GM23338 (cell line): ENCODE results near the gene KCNQ5. TPM values are rescaled to one million over a fixed set of nuclear protein-coding genes. Genes with fewer than 3 reads are reported as not detected.

ENCODE experiments used
- ATAC-seq: fragments of 200-7000 bp; cut with Tn5 transposase; 3 replicates; pipeline ENCODE4 v1.9.1; 2020
- DNase-seq: peaks from one replicate; pipeline ENCODE4 v3.0.0-alpha.2; 2015; ENCODE audit warnings: low spot score
- H2AFZ ChIP-seq: fragments of 200-600 bp; sonication (generic); 2 replicates; pipeline ENCODE4 v1.8.0; 2016; ENCODE audit warnings: antibody characterized with exemption, mild to moderate bottlenecking, moderate library complexity
- H3F3A ChIP-seq: fragments of 200-600 bp; sonication (generic); replicated peaks from 2 replicates; pipeline ENCODE4 v1.8.0; 2017; ENCODE audit warnings: antibody characterized with exemption, mixed run types, low read depth
- H3K27ac ChIP-seq: fragments of 200-600 bp; sonication (generic); 2 replicates; pipeline ENCODE4 v1.6.1; 2016; ENCODE audit warnings: low read depth
- H3K27me3 ChIP-seq: fragments of 200-600 bp; sonication (generic); 2 replicates; pipeline ENCODE4 v1.8.0; 2016; ENCODE audit warnings: mild to moderate bottlenecking, mixed run types, moderate library complexity; ENCODE audit not compliant: insufficient read depth
- H3K36me3 ChIP-seq: fragments of 200-600 bp; sonication (generic); 2 replicates; pipeline ENCODE4 v1.8.0; 2016; ENCODE audit warnings: mild to moderate bottlenecking; ENCODE audit not compliant: insufficient read depth
- H3K4me1 ChIP-seq: fragments of 200-600 bp; sonication (generic); 2 replicates; pipeline ENCODE4 v1.8.0; 2016; ENCODE audit warnings: mild to moderate bottlenecking, moderate library complexity; ENCODE audit not compliant: insufficient read depth
- H3K4me2 ChIP-seq: fragments of 200-600 bp; sonication (generic); 2 replicates; pipeline ENCODE4 v1.7.1; 2017; ENCODE audit warnings: mixed run types
- H3K4me3 ChIP-seq: fragments of 200-600 bp; sonication (generic); 2 replicates; pipeline ENCODE4 v1.6.1; 2016; ENCODE audit warnings: mixed run types
- H3K79me2 ChIP-seq: fragments of 200-600 bp; sonication (generic); replicated peaks from 2 replicates; pipeline ENCODE4 v1.8.0; 2017; ENCODE audit warnings: mild to moderate bottlenecking; ENCODE audit not compliant: insufficient read depth
- H3K9me2 ChIP-seq: fragments of 200-600 bp; sonication (generic); 2 replicates; pipeline ENCODE4 v1.8.0; 2017; ENCODE audit not compliant: insufficient read depth
- H4K20me1 ChIP-seq: fragments of 200-600 bp; sonication (generic); replicated peaks from 2 replicates; pipeline ENCODE4 v1.8.0; 2017; ENCODE audit warnings: mild to moderate bottlenecking; ENCODE audit not compliant: insufficient read depth
- H3K27ac Mint-ChIP-seq: 2 replicates; pipeline ENCODE4 v1.8.0; 2020; ENCODE audit warnings: inconsistent platforms, mild to moderate bottlenecking, moderate library complexity, mixed read lengths
- H3K27me3 Mint-ChIP-seq: 3 replicates; pipeline ENCODE4 v1.8.0; 2022; ENCODE audit warnings: low read depth, mild to moderate bottlenecking, moderate library complexity, mixed read lengths, inconsistent platforms; ENCODE audit not compliant: insufficient read depth, poor library complexity
- H3K36me3 Mint-ChIP-seq: 3 replicates; pipeline ENCODE4 v1.8.0; 2021; ENCODE audit warnings: low read depth, mild to moderate bottlenecking, inconsistent platforms, moderate library complexity, mixed read lengths
- H3K4me1 Mint-ChIP-seq: 3 replicates; pipeline ENCODE4 v1.8.0; 2020; ENCODE audit warnings: mild to moderate bottlenecking, inconsistent platforms, mixed read lengths
- H3K4me3 Mint-ChIP-seq: 3 replicates; pipeline ENCODE4 v1.8.0; 2021; ENCODE audit warnings: moderate library complexity, mild to moderate bottlenecking, inconsistent platforms, mixed read lengths
- H3K9me3 Mint-ChIP-seq: 3 replicates; pipeline ENCODE4 v1.8.0; 2020; ENCODE audit warnings: moderate library complexity, mild to moderate bottlenecking, inconsistent platforms, mixed read lengths
- EZH2phosphoT487 ChIP-seq: fragments of 200-600 bp; sonication (generic); IDR thresholded peaks from one replicate; pipeline ENCODE4 v1.8.1; 2018; ENCODE audit warnings: antibody characterized with exemption; ENCODE audit not compliant: unreplicated experiment
- JUNB ChIP-seq: IDR thresholded peaks from one replicate; pipeline ENCODE4 v1.6.1; 2016; ENCODE audit warnings: antibody characterized with exemption; ENCODE audit not compliant: unreplicated experiment
- POLR2AphosphoS5 ChIP-seq: IDR thresholded peaks from 2 replicates; pipeline ENCODE4 v1.6.1; 2016; ENCODE audit warnings: antibody characterized with exemption, low read depth
- STAT1 ChIP-seq: IDR thresholded peaks from one replicate; pipeline ENCODE4 v1.6.1; 2016; ENCODE audit warnings: antibody characterized with exemption; ENCODE audit not compliant: unreplicated experiment
- ZNF114 ChIP-seq: fragments of 250-450 bp; sonication (Bioruptor Pico); IDR thresholded peaks from 2 replicates; pipeline ENCODE4 v1.5.0; 2020; ENCODE audit warnings: mild to moderate bottlenecking, moderate library complexity
- polyA plus RNA-seq: library from polyadenylated mRNA; unstranded; fragments of >200 nt; fragmentation: Nextera tagmentation; extraction: Ambion mirVana; gene quantifications from 2 replicates; pipeline ENCODE4 v1.2.1, GENCODE V29; 2016
- total RNA-seq: library from RNA; depleted of rRNA; stranded (reverse); fragments of >200 nt; shearing (Covaris generic); gene quantifications from 2 replicates; pipeline ENCODE4 v1.2.3, GENCODE V29; 2014
- TF ChIP-seq, protein P1 (sequence below), 2 experiments: fragments of 200-600 bp in 1 of 2; sonication (generic) in 1 of 2; conservative IDR thresholded peaks; 2 replicates each; pipeline versions ENCODE4 v1.5.1 to v1.6.1; 2016 to 2017; ENCODE audit warnings: antibody characterized with exemption in 2 of 2, low read depth in 2 of 2, mild to moderate bottlenecking in 2 of 2, moderate library complexity in 1 of 2
- TF ChIP-seq, protein P2 (sequence below): IDR thresholded peaks from one replicate; pipeline ENCODE4 v1.6.1; 2018; ENCODE audit warnings: antibody characterized with exemption; ENCODE audit not compliant: unreplicated experiment
- TF ChIP-seq, protein P3 (sequence below): IDR thresholded peaks from 2 replicates; pipeline ENCODE4 v1.6.1; 2016; ENCODE audit warnings: antibody characterized with exemption

The KCNQ5 gene
- total and polyA plus RNA-seq, 2 experiments from 2014 or later, result 0.68 to 0.87 TPM

DNA sequence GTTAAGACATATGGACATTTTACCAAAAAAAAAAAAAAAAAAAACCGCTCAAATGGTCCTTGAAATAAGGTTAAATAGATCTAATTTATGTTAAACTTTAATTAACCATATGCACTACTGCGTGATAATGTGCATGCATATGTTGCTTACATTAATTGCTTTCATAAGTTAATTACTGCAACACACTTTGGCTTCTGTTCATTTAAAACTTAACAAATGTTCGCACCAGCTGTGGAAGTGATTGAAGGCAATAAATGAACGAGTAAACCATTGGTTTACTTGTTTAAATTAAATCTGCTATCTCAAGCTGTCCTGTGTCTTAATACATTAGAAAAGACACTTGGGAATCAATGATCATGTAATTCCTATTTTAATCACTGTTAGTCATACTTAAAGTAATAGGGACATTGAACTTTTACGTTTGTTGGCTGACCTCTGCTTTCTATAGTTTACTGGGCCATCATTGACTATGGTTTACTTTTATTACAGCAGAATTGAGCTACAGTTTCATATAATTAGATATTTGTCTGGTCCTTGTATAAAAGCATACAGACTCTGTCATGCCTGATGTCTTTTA lies 308.8 kb downstream of the KCNQ5 start:
- Histone ChIP-seq H2AFZ (no peak overlapping the region), H3K4me3 (no peak overlapping the region), H3K9me2 (no peaks in the 10 kb centered on the region), H3K27ac (no peak overlapping the region), H3K4me1 (0 out of 2 replicates have a peak, but pooled peaks cover 3% of the 10 kb centered on the region), H3K79me2 (no peaks in the 10 kb centered on the region), H3F3A (no peaks in the 10 kb centered on the region), H3K4me2 (no peak overlapping the region), H3K27me3 (no peaks in the 10 kb centered on the region), H3K36me3 (no peaks in the 10 kb centered on the region), H4K20me1 (no peaks in the 10 kb centered on the region)
- TF ChIP-seq JUNB, result no peak
- TF ChIP-seq ZNF114, result no peak
- TF ChIP-seq, protein P1, sequence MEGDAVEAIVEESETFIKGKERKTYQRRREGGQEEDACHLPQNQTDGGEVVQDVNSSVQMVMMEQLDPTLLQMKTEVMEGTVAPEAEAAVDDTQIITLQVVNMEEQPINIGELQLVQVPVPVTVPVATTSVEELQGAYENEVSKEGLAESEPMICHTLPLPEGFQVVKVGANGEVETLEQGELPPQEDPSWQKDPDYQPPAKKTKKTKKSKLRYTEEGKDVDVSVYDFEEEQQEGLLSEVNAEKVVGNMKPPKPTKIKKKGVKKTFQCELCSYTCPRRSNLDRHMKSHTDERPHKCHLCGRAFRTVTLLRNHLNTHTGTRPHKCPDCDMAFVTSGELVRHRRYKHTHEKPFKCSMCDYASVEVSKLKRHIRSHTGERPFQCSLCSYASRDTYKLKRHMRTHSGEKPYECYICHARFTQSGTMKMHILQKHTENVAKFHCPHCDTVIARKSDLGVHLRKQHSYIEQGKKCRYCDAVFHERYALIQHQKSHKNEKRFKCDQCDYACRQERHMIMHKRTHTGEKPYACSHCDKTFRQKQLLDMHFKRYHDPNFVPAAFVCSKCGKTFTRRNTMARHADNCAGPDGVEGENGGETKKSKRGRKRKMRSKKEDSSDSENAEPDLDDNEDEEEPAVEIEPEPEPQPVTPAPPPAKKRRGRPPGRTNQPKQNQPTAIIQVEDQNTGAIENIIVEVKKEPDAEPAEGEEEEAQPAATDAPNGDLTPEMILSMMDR (conservative IDR thresholded peaks at IDR 0.05; ENCODE audit: low read depth in 2 of 2), result no peak
- no peak for TF ChIP-seq POLR2AphosphoS5
- TF ChIP-seq, protein P2, sequence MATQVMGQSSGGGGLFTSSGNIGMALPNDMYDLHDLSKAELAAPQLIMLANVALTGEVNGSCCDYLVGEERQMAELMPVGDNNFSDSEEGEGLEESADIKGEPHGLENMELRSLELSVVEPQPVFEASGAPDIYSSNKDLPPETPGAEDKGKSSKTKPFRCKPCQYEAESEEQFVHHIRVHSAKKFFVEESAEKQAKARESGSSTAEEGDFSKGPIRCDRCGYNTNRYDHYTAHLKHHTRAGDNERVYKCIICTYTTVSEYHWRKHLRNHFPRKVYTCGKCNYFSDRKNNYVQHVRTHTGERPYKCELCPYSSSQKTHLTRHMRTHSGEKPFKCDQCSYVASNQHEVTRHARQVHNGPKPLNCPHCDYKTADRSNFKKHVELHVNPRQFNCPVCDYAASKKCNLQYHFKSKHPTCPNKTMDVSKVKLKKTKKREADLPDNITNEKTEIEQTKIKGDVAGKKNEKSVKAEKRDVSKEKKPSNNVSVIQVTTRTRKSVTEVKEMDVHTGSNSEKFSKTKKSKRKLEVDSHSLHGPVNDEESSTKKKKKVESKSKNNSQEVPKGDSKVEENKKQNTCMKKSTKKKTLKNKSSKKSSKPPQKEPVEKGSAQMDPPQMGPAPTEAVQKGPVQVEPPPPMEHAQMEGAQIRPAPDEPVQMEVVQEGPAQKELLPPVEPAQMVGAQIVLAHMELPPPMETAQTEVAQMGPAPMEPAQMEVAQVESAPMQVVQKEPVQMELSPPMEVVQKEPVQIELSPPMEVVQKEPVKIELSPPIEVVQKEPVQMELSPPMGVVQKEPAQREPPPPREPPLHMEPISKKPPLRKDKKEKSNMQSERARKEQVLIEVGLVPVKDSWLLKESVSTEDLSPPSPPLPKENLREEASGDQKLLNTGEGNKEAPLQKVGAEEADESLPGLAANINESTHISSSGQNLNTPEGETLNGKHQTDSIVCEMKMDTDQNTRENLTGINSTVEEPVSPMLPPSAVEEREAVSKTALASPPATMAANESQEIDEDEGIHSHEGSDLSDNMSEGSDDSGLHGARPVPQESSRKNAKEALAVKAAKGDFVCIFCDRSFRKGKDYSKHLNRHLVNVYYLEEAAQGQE, result no peak
- TF ChIP-seq STAT1, result no peak
- DNase-seq (no peak), ATAC-seq (no peak)
- no peak overlapping the region for H3K27ac Mint-ChIP-seq
- H3K27me3 Mint-ChIP-seq, result no peaks in the 10 kb centered on the region
- H3K4me1 Mint-ChIP-seq, result peaks cover 11% of the 10 kb centered on the region
- H3K4me3 Mint-ChIP-seq, result no peak overlapping the region
- no peaks in the 10 kb centered on the region for H3K9me3 Mint-ChIP-seq
- H3K36me3 Mint-ChIP-seq, result no peaks in the 10 kb centered on the region

DNA sequence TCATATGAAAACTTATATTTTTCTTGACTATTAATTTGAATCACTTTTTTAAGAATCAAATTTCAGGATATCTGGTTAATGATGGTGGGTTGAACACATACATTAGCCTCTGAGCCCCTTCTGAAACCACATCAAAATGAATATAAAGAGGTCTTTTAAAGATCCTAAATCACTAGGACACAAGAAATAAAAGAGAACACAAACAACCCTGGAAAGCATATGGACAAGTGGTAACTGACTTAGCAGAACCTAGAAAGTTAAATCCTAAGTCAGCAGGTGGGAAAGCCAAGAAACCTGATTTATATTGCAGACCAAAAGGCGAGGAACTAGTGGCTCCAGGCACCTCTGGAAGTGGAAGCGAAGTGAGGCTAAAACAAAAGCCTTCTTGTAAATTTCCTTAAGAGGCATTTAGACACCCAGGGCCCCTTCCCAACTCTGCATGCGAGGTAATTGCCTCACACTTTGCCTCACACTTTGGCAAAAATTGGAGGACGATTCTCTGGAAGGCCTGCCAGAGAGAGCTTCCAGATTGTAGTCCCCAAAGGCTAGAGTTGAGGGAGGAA lies 309.5 kb downstream of the KCNQ5 start:
- ATAC-seq, result peak; percentile 65
- peak overlapping the region; percentile 55; the same call in 1 of the 2 replicates for H3K27ac Mint-ChIP-seq
- no peak for TF ChIP-seq EZH2phosphoT487
- TF ChIP-seq, protein P1 (conservative IDR thresholded peaks at IDR 0.05; ENCODE audit: low read depth in 2 of 2), result no peak
- TF ChIP-seq, protein P3, sequence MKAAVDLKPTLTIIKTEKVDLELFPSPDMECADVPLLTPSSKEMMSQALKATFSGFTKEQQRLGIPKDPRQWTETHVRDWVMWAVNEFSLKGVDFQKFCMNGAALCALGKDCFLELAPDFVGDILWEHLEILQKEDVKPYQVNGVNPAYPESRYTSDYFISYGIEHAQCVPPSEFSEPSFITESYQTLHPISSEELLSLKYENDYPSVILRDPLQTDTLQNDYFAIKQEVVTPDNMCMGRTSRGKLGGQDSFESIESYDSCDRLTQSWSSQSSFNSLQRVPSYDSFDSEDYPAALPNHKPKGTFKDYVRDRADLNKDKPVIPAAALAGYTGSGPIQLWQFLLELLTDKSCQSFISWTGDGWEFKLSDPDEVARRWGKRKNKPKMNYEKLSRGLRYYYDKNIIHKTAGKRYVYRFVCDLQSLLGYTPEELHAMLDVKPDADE, result no peak

More for the DNA sequence above, 309.5 kb downstream of the KCNQ5 start:
- DNase-seq, result peak; percentile 40
- Histone ChIP-seq H3K4me3 (no peak overlapping the region), H3K4me1 (0 out of 2 replicates have a peak, but pooled peaks cover 3% of the 10 kb centered on the region), H3K27ac (no peak overlapping the region), H3K27me3 (no peaks in the 10 kb centered on the region), H4K20me1 (no peaks in the 10 kb centered on the region), H3K4me2 (no peak overlapping the region), H3K36me3 (no peaks in the 10 kb centered on the region), H3K79me2 (no peaks in the 10 kb centered on the region), H3F3A (no peaks in the 10 kb centered on the region), H3K9me2 (no peaks in the 10 kb centered on the region), H2AFZ (peak overlapping the region; percentile 64)
- Mint-ChIP-seq H3K27me3 (no peaks in the 10 kb centered on the region), H3K4me1 (peaks cover 11% of the 10 kb centered on the region), H3K36me3 (no peaks in the 10 kb centered on the region), H3K4me3 (no peak overlapping the region), H3K9me3 (no peaks in the 10 kb centered on the region)
